BE2C (cell line): ENCODE results near the gene UQCC2.

Experiments used
- DNase-seq: peaks from one replicate; pipeline ENCODE4 v3.0.0-alpha.2; 2020
- H3K27me3 ChIP-seq: fragments of 250-450 bp; sonication (Bioruptor Pico); 2 replicates; pipeline ENCODE4 v1.5.1; 2020; ENCODE audit warnings: mild to moderate bottlenecking
- H3K36me3 ChIP-seq: fragments of 250-450 bp; sonication (Bioruptor Pico); 2 replicates; pipeline ENCODE4 v1.5.1; 2020; ENCODE audit warnings: mild to moderate bottlenecking
- H3K4me1 ChIP-seq: fragments of 250-450 bp; sonication (Bioruptor Pico); 2 replicates; pipeline ENCODE4 v1.5.1; 2020
- H3K4me3 ChIP-seq: 2 replicates; pipeline ENCODE4 v1.5.1; 2011; ENCODE audit warnings: low read depth, low read length
- H3K9me3 ChIP-seq: fragments of 250-450 bp; sonication (Bioruptor Pico); 2 replicates; pipeline ENCODE4 v1.5.1; 2020
- CTCF ChIP-seq: IDR thresholded peaks from 2 replicates; pipeline ENCODE4 v1.5.1; 2012; ENCODE audit warnings: mild to moderate bottlenecking, low read depth, low read length

The UQCC2 gene

GRCh38 chr6:33720998-33721397 is 9.5 kb upstream of the UQCC2 start:
- Histone ChIP-seq H3K9me3 (no peaks in the 10 kb centered on the region), H3K36me3 (no peaks in the 10 kb centered on the region), H3K4me1 (no peaks in the 10 kb centered on the region), H3K27me3 (no peaks in the 10 kb centered on the region), H3K4me3 (no peak overlapping the region)
- no peak for TF ChIP-seq CTCF
- no peak for DNase-seq

GRCh38 chr6:33719326-33719987 is 8.0 kb upstream of the UQCC2 start:
- Histone ChIP-seq H3K9me3 (no peaks in the 10 kb centered on the region), H3K4me1 (no peaks in the 10 kb centered on the region), H3K27me3 (no peaks in the 10 kb centered on the region), H3K4me3 (no peak overlapping the region), H3K36me3 (no peaks in the 10 kb centered on the region)
- no peak for DNase-seq
- TF ChIP-seq CTCF, result no peak

- no peaks in the 10 kb centered on the region for H3K36me3 ChIP-seq
- H3K27me3 ChIP-seq, result no peaks in the 10 kb centered on the region
- DNase-seq, result no peak
- no peak for TF ChIP-seq CTCF
- no peaks in the 10 kb centered on the region for H3K9me3 ChIP-seq
- no peaks in the 10 kb centered on the region for H3K4me1 ChIP-seq
- H3K4me3 ChIP-seq, result no peak overlapping the region
Observed at GRCh38 chr6:33718713-33719112, 7.2 kb upstream of the UQCC2 start.

- Histone ChIP-seq H3K36me3 (no peaks in the 10 kb centered on the region), H3K4me1 (no peaks in the 10 kb centered on the region), H3K27me3 (no peaks in the 10 kb centered on the region), H3K4me3 (no peak overlapping the region), H3K9me3 (no peaks in the 10 kb centered on the region)
- no peak for TF ChIP-seq CTCF
- DNase-seq, result no peak
Observed at GRCh38 chr6:33717934-33718455, 6.5 kb upstream of the UQCC2 start.

- DNase-seq, result no peak
- no peak overlapping the region for H3K4me3 ChIP-seq
- no peaks in the 10 kb centered on the region for H3K4me1 ChIP-seq
- TF ChIP-seq CTCF, result no peak
- no peaks in the 10 kb centered on the region for H3K27me3 ChIP-seq
- H3K36me3 ChIP-seq, result no peaks in the 10 kb centered on the region
- H3K9me3 ChIP-seq, result no peaks in the 10 kb centered on the region
Observed at GRCh38 chr6:33716890-33717632, 5.6 kb upstream of the UQCC2 start.

GRCh38 chr6:33716379-33716778 is 4.9 kb upstream of the UQCC2 start:
- Histone ChIP-seq H3K4me1 (no peaks in the 10 kb centered on the region), H3K36me3 (no peaks in the 10 kb centered on the region), H3K4me3 (no peak overlapping the region), H3K27me3 (no peaks in the 10 kb centered on the region), H3K9me3 (no peaks in the 10 kb centered on the region)
- no peak for TF ChIP-seq CTCF
- no peak for DNase-seq
